Suppressor macrophage (primary cell): ENCODE data around the gene ZNF264.
"Not testable (repeated sequence)": the region's sequence is repeated elsewhere in the genome, so short reads cannot be mapped to it uniquely, and the experiment has no call there.

Source experiments
- DNase-seq, 4 experiments: peaks; one replicate each; pipeline ENCODE4 v3.0.0-alpha.2; 2020 to 2022
- total RNA-seq, 17 experiments: gene quantifications; one replicate each; lab custom pipeline; 2026; ENCODE audit warnings: mixed read lengths in 6 of 17, inconsistent platforms in 3 of 17; lab: John Stamatoyannopoulos, UW

ZNF264 gene
- 14.3 to 82.3 (median 40.5) reads per million in 17 experiments for total RNA-seq

DNA sequence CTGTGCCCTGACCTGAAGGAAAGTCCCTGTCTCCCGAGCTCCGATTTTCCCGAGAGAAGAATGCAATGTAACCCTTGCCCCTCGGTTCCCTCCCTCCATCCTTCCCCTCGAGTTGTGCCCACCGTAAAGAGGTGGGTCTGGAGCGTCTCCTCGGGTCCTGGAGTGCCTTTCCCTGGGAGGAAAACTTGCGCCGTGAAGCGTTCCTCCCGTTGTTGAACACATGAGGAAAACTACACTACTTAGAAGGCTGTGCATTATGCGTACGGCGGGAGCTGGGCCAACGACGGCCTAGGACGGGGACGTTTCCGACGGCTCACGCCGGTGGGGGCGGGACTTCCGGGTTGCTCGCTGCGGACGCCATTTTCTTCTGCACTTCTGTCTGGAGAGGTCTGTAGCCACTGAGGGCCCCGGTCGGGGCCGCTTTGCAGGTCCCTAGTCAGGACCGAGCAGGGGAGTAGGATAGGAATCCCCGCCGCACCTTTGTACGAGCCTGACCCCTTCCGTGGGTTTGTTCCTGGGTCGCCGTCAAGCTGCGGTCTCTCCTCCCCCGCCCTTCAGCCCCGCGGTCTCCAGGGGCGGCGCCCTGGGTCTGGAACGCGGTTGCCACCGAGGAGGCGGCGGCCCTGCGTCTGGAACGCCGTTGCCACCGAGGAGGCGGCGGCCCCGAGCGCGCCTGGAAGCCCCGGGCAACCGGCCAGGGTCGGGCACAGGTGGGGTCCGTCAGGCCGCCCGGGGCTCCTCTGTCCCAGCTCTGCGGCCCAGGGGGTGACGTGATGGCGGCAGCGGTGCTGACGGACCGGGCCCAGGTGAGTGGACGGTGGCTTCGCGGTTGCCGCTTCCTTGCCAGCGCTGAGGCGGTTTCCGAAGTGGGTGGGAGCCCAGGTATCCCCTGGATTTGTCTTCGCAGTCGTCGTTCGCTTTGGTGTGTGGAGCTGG lies at the start of gene ZNF264:
Gene ZNF264, plus strand, starts transcription at position 360 of the 936 bp plus-strand sequence. Its CDS starts 414 bp downstream, at position 774.
- peak; percentile 90 to 95 (median 92) for DNase-seq

DNA sequence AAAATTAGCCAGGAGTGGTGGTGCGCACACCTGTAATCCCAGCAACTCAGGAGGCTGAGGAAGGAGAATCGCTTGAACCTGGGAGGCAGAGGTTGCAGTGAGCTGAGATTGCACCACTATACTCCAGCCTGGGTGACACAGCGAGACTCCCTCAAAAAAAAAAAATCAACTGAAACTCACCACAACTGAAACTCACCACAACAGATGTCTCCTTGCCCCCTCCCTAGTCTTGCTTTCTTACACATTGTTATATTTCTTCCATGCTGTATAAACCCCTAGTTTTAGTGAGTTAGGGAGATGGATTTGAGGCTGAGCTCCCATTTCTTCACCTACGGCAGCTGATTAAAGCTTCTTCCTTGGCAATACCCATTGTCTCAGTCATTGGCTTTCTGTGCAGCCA lies 49.6 kb upstream of the ZNF264 start:
- DNase-seq, result no peak

DNA sequence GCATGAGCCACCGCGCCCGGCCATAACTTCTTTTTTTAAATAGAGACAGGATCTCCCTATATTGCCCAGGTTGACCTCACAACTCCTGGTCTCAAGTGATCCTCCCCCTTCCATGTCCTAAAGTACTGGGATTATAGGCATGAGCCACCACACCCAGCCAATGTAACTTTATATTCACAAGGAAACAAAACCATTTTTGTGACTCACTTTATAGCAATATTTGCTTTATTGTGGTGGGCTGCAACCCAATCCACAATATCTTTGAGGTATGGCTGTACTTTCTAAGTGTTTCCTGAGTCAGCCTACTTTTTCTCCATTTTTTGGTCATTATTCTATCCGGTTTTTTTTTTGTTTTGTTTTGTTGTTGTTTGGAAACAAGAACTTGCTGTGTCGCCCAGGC lies 38.4 kb upstream of the ZNF264 start:
- no peak for DNase-seq

DNA sequence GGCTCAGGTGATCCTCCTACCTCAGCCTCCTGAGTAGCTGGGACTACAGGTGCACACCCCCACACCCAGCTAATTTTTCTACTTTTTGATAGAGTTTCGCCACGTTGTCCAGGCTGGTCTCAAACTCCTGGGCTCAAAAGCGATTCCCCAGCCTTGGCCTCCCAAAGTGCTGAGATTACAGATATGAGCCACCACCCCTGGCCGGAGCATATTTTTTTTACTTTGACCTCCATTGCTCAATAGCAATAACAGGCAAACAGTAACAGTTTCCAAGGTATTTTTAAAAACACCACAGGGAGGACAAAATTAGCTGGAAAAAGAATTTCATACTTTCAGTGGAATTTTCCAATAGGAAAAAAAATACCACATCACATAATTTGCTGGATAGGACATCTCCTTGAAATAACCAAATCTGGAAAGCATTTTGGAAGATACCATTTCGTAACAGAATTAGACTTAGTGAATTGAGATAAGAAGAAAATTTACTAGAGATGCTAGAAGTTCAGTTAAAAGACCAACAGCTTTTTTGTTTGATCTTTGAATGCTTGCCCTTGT lies 29.2 kb upstream of the ZNF264 start:
- DNase-seq, result no peak

DNA sequence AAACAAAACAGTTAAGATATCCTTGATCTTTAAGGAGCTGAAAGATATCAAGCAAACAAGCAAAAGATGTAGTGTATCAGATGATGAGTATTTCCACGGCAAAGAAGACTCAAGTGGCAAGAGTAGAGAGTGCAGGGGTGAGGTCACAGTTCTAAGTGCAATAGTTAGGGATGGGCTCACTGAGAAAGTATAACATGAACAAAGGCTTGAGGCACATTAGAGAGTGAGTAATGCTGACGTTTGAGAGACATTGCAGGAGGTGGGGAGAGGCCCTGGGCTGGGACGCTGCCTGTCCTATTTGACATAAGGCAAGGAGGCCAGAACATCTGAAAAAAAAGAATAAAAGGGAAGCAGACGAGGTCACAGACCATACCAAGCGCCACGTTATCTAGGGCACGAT lies 25.5 kb upstream of the ZNF264 start:
- DNase-seq, result no peak

DNA sequence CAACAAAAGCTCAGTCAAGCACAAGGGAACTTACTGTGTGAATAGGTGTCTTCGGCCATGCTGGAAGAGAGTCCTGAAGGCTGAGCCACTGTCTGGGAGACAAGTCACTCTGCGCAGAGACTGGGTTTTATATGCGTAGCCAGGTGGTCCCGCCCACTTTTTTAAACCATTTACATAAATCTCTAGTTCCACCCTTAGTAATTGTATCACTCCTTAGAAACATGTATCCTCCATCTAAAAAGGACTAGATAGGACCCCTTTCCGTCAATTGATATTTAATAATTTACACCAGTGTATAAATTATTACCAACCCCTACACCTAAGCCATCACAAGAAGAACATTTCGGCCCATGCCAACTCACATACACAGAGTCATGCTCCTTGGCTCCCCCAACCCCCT lies 23.9 kb upstream of the ZNF264 start, which contains the start of gene DUXA:
Gene DUXA, minus strand, starts transcription at position 101 of the 400 bp plus-strand sequence. Its CDS starts 42 bp downstream, at position 59.
- DNase-seq, result no peak

DNA sequence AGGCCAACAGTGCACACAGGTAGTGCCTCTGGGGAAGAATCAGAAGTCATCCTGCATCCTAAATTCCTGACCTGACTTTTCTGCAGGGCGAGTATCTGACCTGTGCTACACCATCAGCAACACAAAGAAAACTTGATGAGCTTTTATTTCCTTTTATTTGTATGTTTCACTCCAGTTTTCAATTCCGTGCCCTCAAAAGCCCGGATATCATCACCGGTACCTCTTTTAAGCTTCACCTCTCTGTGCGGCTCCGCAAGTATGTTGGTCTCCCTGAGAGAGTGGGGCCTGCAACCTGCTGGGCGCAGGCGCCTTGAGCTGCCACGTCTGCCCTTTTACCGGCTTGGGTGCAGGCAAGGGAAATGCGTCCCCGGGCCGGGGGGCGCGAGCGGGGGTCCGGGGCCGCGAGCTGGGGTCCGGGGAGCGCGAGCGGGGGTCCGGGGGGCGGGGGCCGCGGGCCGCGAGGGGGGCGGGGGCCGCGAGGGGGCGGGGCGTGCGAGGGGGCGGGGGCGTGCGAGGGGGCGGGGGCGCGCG lies 19.7 kb upstream of the ZNF264 start:
- peak in 1 of 4 experiments; percentile 5 for DNase-seq

DNA sequence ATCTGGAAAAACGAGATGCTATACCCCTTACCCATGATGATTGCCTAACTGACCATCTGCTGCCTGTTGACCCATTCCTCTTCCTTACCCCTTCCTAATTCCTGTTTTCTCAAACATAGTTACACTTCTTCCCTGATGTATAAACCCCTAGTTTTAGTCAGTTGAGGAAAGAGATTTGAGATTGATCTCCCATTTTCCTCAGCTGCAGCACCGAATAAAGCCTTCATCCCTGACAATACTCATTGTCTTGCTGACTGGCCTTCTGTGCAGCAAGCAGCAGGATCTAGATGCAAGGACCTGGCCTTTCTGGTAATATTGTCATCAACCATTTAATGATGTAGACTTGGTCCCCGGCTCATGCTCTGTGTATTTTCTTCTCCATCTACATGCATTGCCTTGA lies 999 bp upstream of the ZNF264 start:
- DNase-seq, result no peak

DNA sequence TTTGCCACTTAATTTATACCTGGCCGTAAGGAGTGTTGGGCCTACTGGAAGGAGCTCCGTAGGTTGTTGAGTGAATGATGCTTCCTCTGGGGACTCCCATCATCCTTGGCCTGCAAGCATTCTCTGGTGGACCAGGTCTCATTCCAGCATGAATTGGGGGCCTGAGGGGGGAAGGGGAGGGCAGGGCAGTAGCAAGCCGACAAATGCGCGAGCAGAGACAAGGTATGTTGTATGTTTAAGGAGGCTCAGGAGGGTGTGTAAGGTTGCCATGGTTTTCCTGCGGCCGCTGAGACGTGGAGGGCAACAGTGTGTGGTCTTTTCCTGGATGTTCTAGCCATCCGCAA lies 749 bp downstream of the ZNF264 start:
- no peak for DNase-seq

DNA sequence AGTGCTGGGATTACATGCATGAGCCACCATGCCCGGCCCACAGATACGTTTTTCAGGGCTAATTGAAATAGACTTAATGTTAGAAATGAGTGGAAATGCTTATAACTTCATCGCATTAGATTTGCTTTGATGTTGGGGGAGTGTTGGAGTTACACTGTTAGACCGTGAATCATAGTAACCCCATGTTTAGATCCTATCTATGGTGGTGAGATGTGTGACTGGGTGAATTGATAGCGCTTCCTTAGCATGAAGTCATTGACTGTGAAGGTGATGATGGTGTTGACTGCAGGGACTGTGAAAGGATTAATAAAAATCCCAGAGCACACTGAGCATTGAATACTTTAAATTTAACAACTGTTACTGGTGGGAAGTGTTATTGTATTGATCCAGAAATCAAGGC lies 1.7 kb downstream of the ZNF264 start:
- no peak for DNase-seq

DNA sequence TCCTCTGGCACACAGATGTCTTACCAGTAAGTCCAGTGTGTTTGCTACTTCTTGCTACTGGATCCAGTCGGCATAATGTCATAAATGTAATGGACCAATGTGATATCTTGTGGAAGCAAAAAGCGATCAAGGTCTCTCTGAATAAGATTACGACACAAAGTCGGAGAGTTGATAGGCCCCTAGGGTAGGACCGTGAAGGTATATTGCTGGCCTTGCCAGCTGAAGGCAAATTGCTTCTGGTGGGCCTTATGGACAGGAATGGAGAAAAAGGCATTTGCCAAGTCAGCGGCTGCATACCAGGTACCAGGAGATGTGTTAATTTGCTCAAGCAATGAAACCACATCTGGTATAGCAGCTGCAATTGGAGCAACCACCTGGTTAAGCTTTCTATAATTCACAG lies 6.6 kb downstream of the ZNF264 start:
- DNase-seq, result not testable (repeated sequence)

DNA sequence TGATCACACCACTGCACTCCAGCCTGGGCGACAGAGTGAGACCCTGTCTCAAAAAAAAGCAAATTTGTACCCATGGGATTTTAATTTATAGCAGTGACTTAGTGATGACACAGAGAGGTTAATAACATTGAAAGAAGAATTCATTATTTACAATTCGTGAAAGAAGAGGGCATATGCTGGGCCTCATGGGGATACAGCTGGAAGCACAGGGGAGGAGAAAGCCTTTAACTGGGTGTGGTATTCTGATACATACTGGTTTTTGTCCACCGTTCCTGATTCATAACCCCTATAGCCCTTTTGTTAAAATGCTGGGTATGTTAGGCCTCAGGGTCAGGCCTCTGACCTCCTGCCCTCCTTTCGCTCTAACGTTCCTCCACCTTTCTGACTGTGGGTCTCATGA lies 10.9 kb downstream of the ZNF264 start:
- no peak for DNase-seq

DNA sequence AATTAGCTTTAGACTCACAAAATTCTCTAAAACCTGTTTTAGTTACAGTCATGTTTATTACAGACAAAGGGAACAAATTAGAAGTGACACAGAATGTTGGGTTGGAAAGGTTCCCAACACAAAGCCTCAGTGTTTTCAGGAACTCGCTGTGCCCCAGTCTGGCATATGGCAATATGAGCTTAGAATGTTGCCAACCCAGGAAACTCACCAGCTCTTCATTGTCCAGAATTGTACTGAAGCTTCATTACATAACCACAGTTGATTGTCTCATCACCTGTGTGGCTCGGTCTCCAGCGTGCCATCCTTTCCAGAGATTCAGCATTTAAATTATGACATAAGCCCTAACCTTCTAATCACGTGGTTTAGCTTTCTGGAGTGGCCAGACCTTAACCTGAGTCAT lies 19.1 kb downstream of the ZNF264 start:
- no peak for DNase-seq

DNA sequence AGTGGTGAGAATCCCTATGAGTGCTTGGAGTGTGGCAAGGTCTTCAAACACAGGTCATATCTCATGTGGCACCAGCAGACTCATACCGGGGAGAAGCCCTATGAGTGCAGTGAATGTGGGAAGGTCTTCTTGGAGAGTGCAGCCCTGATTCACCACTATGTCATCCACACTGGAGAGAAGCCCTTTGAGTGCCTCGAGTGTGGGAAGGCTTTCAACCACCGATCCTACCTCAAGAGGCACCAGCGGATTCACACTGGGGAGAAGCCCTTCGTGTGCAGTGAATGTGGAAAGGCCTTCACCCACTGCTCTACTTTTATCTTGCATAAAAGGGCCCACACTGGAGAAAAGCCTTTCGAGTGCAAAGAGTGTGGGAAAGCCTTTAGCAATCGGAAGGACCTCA lies 20.8 kb downstream of the ZNF264 start:
- no peak for DNase-seq

DNA sequence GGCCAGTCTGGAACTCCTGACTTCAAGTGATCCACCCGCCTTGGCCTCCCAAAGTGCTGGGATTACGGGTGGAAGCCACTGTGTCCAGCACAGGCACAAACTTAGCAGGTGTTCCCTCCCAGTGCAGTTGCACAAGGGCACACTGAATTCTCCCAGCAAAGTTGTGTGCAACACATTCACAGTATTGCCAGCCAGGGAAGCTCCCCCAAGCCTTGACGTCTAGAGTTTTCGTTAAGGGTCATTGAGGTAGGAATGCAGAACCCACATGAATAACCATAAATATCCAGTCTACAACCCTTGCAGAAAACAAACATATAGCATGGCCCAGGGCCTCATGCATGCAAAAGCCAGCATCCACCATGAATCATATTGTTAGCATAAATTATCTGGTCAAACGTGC lies 36.2 kb downstream of the ZNF264 start:
- DNase-seq, result no peak

DNA sequence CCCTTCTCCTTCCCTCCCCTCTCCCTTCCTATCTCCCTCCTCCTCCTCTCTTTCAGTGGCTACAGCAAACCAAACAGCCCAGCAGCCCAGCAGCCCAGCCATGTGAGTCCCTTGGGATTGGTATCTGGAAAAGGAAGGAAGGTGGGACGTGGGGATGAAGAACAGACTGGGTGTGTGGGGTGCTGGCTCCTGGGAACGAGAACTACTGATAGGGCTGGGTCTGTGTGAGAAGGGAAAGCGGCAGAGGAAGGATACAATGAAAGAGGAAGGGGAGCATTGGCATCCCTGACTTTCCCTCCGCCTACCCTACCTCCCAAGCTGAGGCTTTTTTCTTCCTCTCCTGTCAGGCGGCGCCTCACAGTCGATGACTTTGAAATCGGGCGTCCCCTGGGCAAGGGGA lies 40.4 kb downstream of the ZNF264 start:
- DNase-seq, result no peak

DNA sequence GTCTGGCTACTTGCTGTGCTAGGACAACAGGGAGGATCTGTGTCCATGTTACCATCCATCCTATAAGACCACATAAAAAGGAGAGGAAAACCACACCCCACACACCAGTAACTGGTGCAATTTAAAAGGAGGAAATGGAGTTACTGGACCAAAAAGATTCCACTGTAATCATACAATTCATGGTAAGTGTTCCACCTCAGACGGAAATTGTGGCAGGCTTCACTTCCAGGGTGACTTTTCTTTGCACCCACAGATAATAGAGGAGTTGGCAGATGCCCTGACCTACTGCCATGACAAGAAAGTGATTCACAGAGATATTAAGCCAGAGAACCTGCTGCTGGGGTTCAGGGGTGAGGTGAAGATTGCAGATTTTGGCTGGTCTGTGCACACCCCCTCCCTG lies 41.9 kb downstream of the ZNF264 start:
- no peak for DNase-seq

DNA sequence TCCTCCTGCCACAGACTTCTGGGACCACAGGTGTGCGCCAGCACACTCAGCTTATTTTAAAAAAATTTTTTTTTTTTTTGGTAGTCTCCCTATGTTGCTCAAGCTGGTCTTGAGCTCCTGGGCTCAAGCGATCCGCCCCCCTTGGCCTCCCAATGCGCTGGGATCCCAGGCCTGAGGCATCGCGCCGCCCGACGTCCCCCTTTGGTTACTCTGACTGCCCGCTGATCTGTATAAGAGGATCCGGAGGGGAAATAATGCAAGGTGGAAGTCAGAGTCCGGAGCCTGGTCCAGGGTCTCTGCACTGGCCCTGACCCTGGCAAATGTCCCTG lies 48.6 kb downstream of the ZNF264 start:
- DNase-seq, result peak in 1 of 4 experiments; percentile 1

DNA sequence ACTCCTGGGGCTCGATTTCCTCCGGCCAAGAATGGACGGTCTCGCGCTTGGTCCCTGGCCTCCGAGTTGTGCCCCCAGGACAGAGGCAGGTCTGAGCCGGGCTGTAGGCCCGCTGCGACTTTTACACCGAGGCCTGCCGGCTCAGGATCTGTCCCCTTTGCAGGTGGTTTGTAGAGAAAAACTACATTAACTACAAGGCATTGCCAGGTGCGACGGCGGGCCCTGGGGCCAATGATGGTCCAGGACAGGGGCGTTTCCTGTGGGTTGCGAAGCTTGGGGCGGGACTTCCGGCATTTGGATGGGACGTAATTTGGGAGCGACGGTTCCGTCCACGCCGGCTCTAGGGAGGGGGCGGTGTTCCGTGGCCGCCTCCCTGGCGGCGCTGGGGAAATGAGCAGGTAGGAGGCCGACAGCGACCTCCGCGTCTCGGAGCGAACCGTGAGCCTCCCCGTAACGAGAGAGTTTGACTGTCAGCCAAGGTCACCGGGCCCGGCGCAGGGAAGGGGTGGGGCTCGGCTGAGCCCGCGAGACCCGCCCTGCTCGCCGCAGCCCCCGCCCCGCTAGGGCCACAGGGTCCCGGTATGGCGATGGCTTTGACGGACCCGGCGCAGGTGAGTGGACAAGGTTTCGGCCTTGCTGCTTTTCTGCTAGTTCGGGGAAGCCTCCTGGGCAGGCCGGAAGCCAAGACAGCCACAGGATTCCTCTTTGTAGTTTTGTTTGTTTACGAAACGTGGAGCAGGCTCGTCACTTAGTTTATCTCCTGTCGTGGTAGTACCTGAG lies 49.2 kb downstream of the ZNF264 start, which contains the start of gene ZNF805:
Gene ZNF805, plus strand, starts transcription at position 322 of the 780 bp plus-strand sequence. Its CDS starts 260 bp downstream, at position 582.
- DNase-seq, result peak; percentile 94 to 96 (median 94)

DNA sequence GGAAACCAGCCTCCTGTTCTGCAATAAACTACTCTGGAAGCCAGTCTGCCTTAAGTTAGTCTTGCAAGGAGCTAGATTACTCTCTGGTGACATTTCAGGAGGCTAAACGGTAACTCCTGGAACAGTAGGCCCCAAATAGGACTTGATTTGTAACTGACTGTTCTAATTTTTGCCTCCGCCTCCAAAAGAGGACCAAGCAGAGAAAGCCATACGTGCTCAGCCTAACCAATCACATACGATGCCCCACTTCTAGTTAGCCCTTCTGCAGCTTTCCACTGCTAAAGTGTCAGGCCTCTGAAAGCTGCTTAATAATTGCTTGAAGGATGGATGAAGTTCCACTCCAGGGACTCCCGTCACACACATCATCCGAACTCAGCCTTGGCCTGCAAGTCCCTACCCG lies 49.9 kb downstream of the ZNF264 start:
- peak; percentile 4 to 11 (median 8) for DNase-seq

DNA sequence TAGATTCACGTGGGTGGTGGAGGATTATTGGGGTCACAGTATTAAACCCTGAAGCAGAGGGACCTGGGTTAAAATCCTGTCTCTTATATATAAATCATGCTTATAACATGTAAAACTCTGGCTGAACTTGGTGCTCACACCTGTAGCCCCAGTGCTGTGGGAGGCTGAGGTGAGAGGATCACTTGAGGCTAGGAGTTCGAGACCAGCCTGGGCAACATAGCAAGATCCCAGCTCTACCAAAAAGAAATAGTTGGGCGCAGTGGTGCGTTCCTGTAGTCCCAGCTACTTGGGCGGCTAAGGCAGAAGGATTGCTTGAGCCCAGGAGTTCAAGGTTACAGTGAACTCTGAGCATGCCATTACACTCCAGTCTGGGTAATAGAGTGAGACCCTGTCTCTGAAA lies 51.5 kb downstream of the ZNF264 start:
- no peak for DNase-seq

DNA sequence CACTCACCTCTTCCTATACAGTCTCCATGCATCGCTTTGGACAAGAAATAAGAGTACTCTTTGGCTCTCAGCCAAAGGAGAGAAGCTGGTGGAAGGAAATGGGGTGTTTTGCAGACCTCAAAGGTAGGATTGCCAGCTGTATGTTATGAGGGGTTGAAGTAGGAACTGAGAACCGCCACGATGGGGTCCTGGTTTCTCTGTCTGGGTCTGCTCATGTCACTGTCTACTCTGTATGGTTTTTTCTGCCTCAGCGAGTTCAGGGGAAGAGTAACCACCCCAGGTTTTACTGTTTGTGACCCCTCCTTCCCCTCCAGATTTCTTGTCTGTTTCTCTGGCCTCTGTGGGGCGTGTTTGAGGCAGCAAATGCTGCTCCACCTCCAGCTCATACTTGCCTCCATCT lies 53.2 kb downstream of the ZNF264 start:
- no peak for DNase-seq

DNA sequence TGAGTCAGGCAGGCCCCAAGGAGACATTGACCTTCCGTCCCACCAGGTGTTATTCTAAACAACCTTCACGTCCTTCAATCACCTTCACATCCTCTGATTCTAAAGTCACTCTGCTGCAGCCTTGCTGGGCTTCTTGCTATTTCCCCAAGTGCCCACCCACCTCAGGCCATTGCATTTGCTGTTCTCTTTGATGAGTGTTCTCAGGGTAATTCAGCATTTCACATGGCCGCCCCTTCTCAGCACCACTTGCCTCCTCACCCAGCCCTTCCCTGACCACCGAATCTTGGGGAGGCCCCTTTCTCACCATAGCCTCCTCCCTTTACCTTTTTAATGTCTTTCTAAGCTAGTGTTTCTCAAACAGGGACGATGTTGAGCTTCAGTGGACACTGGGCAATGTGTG lies 53.8 kb downstream of the ZNF264 start:
- DNase-seq, result no peak
